Endothelial cell of umbilical vein (primary cell): ENCODE measurements around the gene SLC15A5. TPM values are rescaled to one million over a fixed set of nuclear protein-coding genes. Genes with fewer than 3 reads are reported as not detected.

ENCODE experiments used
- BruUV-seq: library from RNA; stranded (reverse); fragments of 400-500 nt; replicated peaks from 2 replicates; lab custom pipeline; 2021; lab: Mats Ljungman, UMichigan
- CTCF ChIA-PET: fragments of 300-600, 350-600 bp; sonication (Branson Sonifier 250); formaldehyde crosslinking; loops from one replicate; lab custom pipeline; 2021; ENCODE audit warnings: antibody characterized with exemption, inconsistent platforms; lab: Charles Lee
- POLR2A ChIA-PET: fragments of 300-600, 350-600 bp; sonication (Branson Sonifier 250); formaldehyde crosslinking; loops from one replicate; lab custom pipeline; 2021; ENCODE audit warnings: antibody characterized with exemption, inconsistent platforms; lab: Charles Lee
- DNase-seq: peaks from one replicate; pipeline ENCODE4 v3.0.0-alpha.2; 2011; ENCODE audit warnings: low read depth, low spot score
- FAIRE-seq: peaks from 2 replicates; lab custom pipeline; 2011; peaks lifted over from hg19 to GRCh38; lab: Jason Lieb, UNC
- H2AFZ ChIP-seq: 2 replicates; pipeline ENCODE4 v1.6.0; 2012; ENCODE audit warnings: low read depth, low read length, control low read depth, inconsistent platforms
- H3K27ac ChIP-seq: 2 replicates; pipeline ENCODE4 v1.5.1; 2011; ENCODE audit warnings: low read depth, mild to moderate bottlenecking, control low read depth, low read length, moderate library complexity; ENCODE audit not compliant: insufficient read depth
- H3K27me3 ChIP-seq, 2 experiments: 2 replicates each; pipeline versions ENCODE4 v1.6.0 to v1.6.1; 2011; ENCODE audit warnings: low read length in 2 of 2, mixed read lengths in 1 of 2; ENCODE audit not compliant: control insufficient read depth in 2 of 2, insufficient read depth in 2 of 2
- H3K36me3 ChIP-seq, 2 experiments: 2 replicates in 1 of 2; 3 replicates in 1 of 2; pipeline ENCODE4 v1.5.1; 2011; ENCODE audit warnings: low read length in 2 of 2, mild to moderate bottlenecking in 1 of 2, moderate library complexity in 1 of 2; ENCODE audit not compliant: control insufficient read depth in 2 of 2, insufficient read depth in 2 of 2; ENCODE audit errors: extremely low read depth in 1 of 2
- H3K4me1 ChIP-seq: 3 replicates; pipeline ENCODE4 v1.5.1; 2011; ENCODE audit warnings: mild to moderate bottlenecking, low read length; ENCODE audit not compliant: control insufficient read depth, insufficient read depth; ENCODE audit errors: extremely low read depth
- H3K4me2 ChIP-seq: 2 replicates; pipeline ENCODE4 v1.6.1; 2011; ENCODE audit warnings: low read length, control low read depth, mixed read lengths; ENCODE audit not compliant: insufficient read depth
- H3K4me3 ChIP-seq, 3 experiments: fragments of 200-600 bp in 1 of 3; sonication (generic), shearing (Covaris generic) in 1 of 3; replicated peaks in 1 of 3; 2 replicates each; pipeline ENCODE4 v1.5.1; 2011 to 2016; ENCODE audit warnings: control low read depth in 3 of 3, low read length in 3 of 3, mild to moderate bottlenecking in 2 of 3, inconsistent platforms in 1 of 3, low read depth in 1 of 3, moderate library complexity in 1 of 3; ENCODE audit not compliant: insufficient read depth in 1 of 3
- H3K79me2 ChIP-seq: 2 replicates; pipeline ENCODE4 v1.6.0; 2012; ENCODE audit warnings: low read length, inconsistent platforms; ENCODE audit not compliant: control insufficient read depth, insufficient read depth
- H3K9ac ChIP-seq: replicated peaks from 2 replicates; pipeline ENCODE3; 2011; ENCODE audit warnings: low read length, control low read depth; ENCODE audit not compliant: insufficient read depth; ENCODE audit errors: extremely low read depth
- H3K9me1 ChIP-seq: replicated peaks from 3 replicates; pipeline ENCODE4 v1.6.0; 2011; ENCODE audit warnings: mild to moderate bottlenecking, low read length; ENCODE audit not compliant: control insufficient read depth, insufficient read depth; ENCODE audit errors: extremely low read depth
- H3K9me3 ChIP-seq: replicated peaks from 2 replicates; pipeline ENCODE4 v1.5.1; 2012; ENCODE audit warnings: low read length, inconsistent platforms; ENCODE audit not compliant: control insufficient read depth, insufficient read depth
- H4K20me1 ChIP-seq: replicated peaks from 2 replicates; pipeline ENCODE3; 2011; ENCODE audit warnings: mild to moderate bottlenecking, low read length; ENCODE audit not compliant: control insufficient read depth, insufficient read depth; ENCODE audit errors: extremely low read depth
- CTCF ChIP-seq, 2 donors: IDR thresholded peaks; 1 replicate in 1 of 2; 2 replicates in 1 of 2; pipeline ENCODE4 v1.5.1; 2011; ENCODE audit warnings: low read length in 2 of 2, mild to moderate bottlenecking in 2 of 2, moderate library complexity in 2 of 2, control low read depth in 1 of 2, inconsistent platforms in 1 of 2, low read depth in 1 of 2; ENCODE audit not compliant: insufficient read depth in 1 of 2; ENCODE audit errors: extremely low read depth in 1 of 2
- EZH2 ChIP-seq: IDR thresholded peaks from 2 replicates; pipeline ENCODE4 v1.6.1; 2012; ENCODE audit warnings: borderline replicate concordance, low read depth, mild to moderate bottlenecking, moderate library complexity, low read length, inconsistent platforms; ENCODE audit not compliant: severe bottlenecking
- FOS ChIP-seq: IDR thresholded peaks from 2 replicates; pipeline ENCODE4 v1.6.1; 2011; ENCODE audit warnings: mild to moderate bottlenecking, low read length, moderate library complexity, borderline replicate concordance; ENCODE audit not compliant: insufficient read depth
- JUN ChIP-seq: IDR thresholded peaks from 2 replicates; pipeline ENCODE4 v1.6.1; 2011; ENCODE audit warnings: borderline replicate concordance, low read depth; ENCODE audit not compliant: insufficient read length, insufficient read depth
- MAX ChIP-seq: IDR thresholded peaks from 2 replicates; pipeline ENCODE4 v1.6.1; 2011; ENCODE audit not compliant: insufficient read depth, insufficient read length
- MYC ChIP-seq: IDR thresholded peaks from one replicate; pipeline ENCODE4 v1.6.1; 2011; ENCODE audit warnings: mild to moderate bottlenecking, low read depth, low read length
- POLR2A ChIP-seq: IDR thresholded peaks from 2 replicates; pipeline ENCODE4 v1.6.1; 2012; ENCODE audit warnings: low read depth, mild to moderate bottlenecking, control low read depth, low read length
- POLR2AphosphoS5 ChIP-seq: IDR thresholded peaks from 2 replicates; pipeline ENCODE4 v1.6.1; 2012; ENCODE audit warnings: low read depth, mild to moderate bottlenecking, control low read depth, low read length, moderate library complexity; ENCODE audit not compliant: insufficient read depth
- dilution Hi-C: fragments of 300-500 bp; cut with MboI; formaldehyde crosslinking; loops from one replicate; pipeline ENCODE4 v1.15.0; 2019; ENCODE audit warnings: low sequenced_read_pairs; ENCODE audit not compliant: extremely low pct_ligation_motif_present
- intact Hi-C: fragments of 100-400 bp; cut with micrococcal nuclease; formaldehyde crosslinking; loops from one replicate; pipeline ENCODE4 v1.10.0; 2022
- polyA plus RNA-seq, 4 experiments: library from polyadenylated mRNA; depleted of rRNA in 3 of 4; stranded (reverse) in 3 of 4; unstranded in 1 of 4; fragments of >200 nt; gene quantifications; 2 replicates each; pipeline versions ENCODE4 v1.2.1 to v1.2.3, GENCODE V29; 2011 to 2012; ENCODE audit warnings: missing spikeins in 1 of 4
- total RNA-seq: library from RNA; stranded (reverse); gene quantifications from 2 replicates; pipeline ENCODE4 v1.2.3, GENCODE V29; 2021

Gene SLC15A5
- total and polyA plus RNA-seq, 2 donors (not counting 3 experiments of a cell fraction or from before 2014, with no cell fraction given) = not detected

GRCh38 chr12:16165506-16165905 is 112.0 kb downstream of the SLC15A5 start:
- H3K27me3 ChIP-seq = peaks cover 0 to 3% of the 10 kb centered on the region in 2 experiments
- H3K4me3 ChIP-seq = no peak overlapping the region
- DNase-seq (peak; percentile 33), FAIRE-seq (peak; percentile 67)
- POLR2A ChIA-PET = no interaction called here
- H3K4me2 ChIP-seq = no peak overlapping the region
- no peaks in the 10 kb centered on the region for H3K36me3 ChIP-seq
- dilution Hi-C loops (no loop called here), intact Hi-C loops (loop anchor here (1.0 to 5.0 kb wide), 3 partner anchors 195 to 1827 kb away; no protein-coding TSS in a partner anchor)
- BruUV-seq = no TSS peak
- no peaks in the 10 kb centered on the region for H3K9me3 ChIP-seq
- TF ChIP-seq CTCF (IDR thresholded peaks at IDR 0.05; ENCODE audit: extremely low read depth in 1 of 2, insufficient read depth in 1 of 2, low read depth in 1 of 2, low read length in 2 of 2) = peak in 1 of 2 donors; percentile 29
- no peak for TF ChIP-seq JUN
- no peak overlapping the region for H3K9ac ChIP-seq
- H3K27ac ChIP-seq = no peak overlapping the region
- no peaks in the 10 kb centered on the region for H4K20me1 ChIP-seq
- no peaks in the 10 kb centered on the region for H3K79me2 ChIP-seq
- no peaks in the 10 kb centered on the region for H3K4me1 ChIP-seq
- H3K9me1 ChIP-seq = no peaks in the 10 kb centered on the region
- H2AFZ ChIP-seq = no peak overlapping the region
- CTCF ChIA-PET = interaction anchor here (0.9 to 3.8 kb wide), 7 partner anchors 21 to 1827 kb away, joined by 3 to 31 read pairs (median 6); no protein-coding TSS in a partner anchor

GRCh38 chr12:16163901-16164300 is 113.6 kb downstream of the SLC15A5 start:
- dilution Hi-C loops = no loop called here

More at GRCh38 chr12:16163901-16164300, 113.6 kb downstream of the SLC15A5 start:
- Histone ChIP-seq H3K9me1 (no peaks in the 10 kb centered on the region), H3K27me3 (peaks cover 0 to 3% of the 10 kb centered on the region in 2 experiments), H3K36me3 (no peaks in the 10 kb centered on the region), H3K79me2 (no peaks in the 10 kb centered on the region), H3K9ac (no peak overlapping the region), H2AFZ (no peak overlapping the region), H3K4me1 (no peaks in the 10 kb centered on the region), H3K9me3 (no peaks in the 10 kb centered on the region), H3K27ac (no peak overlapping the region), H3K4me3 (no peak overlapping the region), H4K20me1 (no peaks in the 10 kb centered on the region), H3K4me2 (no peak overlapping the region)
- intact Hi-C loops = no loop called here
- DNase-seq (no peak), FAIRE-seq (no peak)
- TF ChIP-seq POLR2AphosphoS5 = no peak
- no peak for TF ChIP-seq JUN
- TF ChIP-seq POLR2A = no peak
- no peak for TF ChIP-seq MAX
- TF ChIP-seq MYC = no peak
- no peak for TF ChIP-seq FOS
- no peak for TF ChIP-seq CTCF (IDR thresholded peaks at IDR 0.05; ENCODE audit: extremely low read depth in 1 of 2, insufficient read depth in 1 of 2, low read depth in 1 of 2, low read length in 2 of 2)
- TF ChIP-seq EZH2 = no peak
- no TSS peak for BruUV-seq
- CTCF ChIA-PET = no interaction called here
- POLR2A ChIA-PET = no interaction called here
